Measurements from ENCODE around the gene OSBPL6. TPM values are rescaled to one million over a fixed set of nuclear protein-coding genes. Genes with fewer than 3 reads are reported as not detected.

The OSBPL6 gene
- total RNA-seq, 6 experiments from 2014 or later, result 2.4 to 4.1 (median 3.1) TPM

GRCh38 chr2:178246696-178247095 is 52.4 kb downstream of the OSBPL6 start:
- no peak for ATAC-seq
- WGBS (ENCODE audit: insufficient coverage, low coverage, low lambda C conversion rate, missing lambda C conversion rate), result 90% methylated on average over 2 of the region's 2 CpGs
- no peak overlapping the region for H3K27ac ChIP-seq
- H3K9me3 ChIP-seq, result no peaks in the 10 kb centered on the region
- DNase-seq, result no peak
- H3K27me3 ChIP-seq, result no peaks in the 10 kb centered on the region
- intact Hi-C loops (cut with DNase I), result no loop called here
- H3K4me3 ChIP-seq, result no peak overlapping the region
- no peak for TF ChIP-seq CTCF (IDR thresholded peaks at IDR 0.05)
- no peak for TF ChIP-seq POLR2A (IDR thresholded peaks at IDR 0.05)
- H3K4me1 ChIP-seq, result peaks cover 0 to 5% (median 0%) of the 10 kb centered on the region in 4 donors
- H3K36me3 ChIP-seq, result no peaks in the 10 kb centered on the region

GRCh38 chr2:178247250-178247649 is 52.9 kb downstream of the OSBPL6 start:
- ATAC-seq (no peak), DNase-seq (no peak)
- Histone ChIP-seq H3K4me3 (no peak overlapping the region), H3K9me3 (no peaks in the 10 kb centered on the region), H3K36me3 (no peaks in the 10 kb centered on the region), H3K27ac (no peak overlapping the region), H3K27me3 (no peaks in the 10 kb centered on the region), H3K4me1 (peaks cover 0 to 5% (median 0%) of the 10 kb centered on the region in 4 donors)
- WGBS (ENCODE audit: insufficient coverage, low coverage, low lambda C conversion rate, missing lambda C conversion rate), result 67% methylated on average over 1 of the region's 1 CpG
- TF ChIP-seq POLR2A (IDR thresholded peaks at IDR 0.05) (no peak), CTCF (IDR thresholded peaks at IDR 0.05) (no peak)
- intact Hi-C loops (cut with DNase I), result no loop called here

DNA sequence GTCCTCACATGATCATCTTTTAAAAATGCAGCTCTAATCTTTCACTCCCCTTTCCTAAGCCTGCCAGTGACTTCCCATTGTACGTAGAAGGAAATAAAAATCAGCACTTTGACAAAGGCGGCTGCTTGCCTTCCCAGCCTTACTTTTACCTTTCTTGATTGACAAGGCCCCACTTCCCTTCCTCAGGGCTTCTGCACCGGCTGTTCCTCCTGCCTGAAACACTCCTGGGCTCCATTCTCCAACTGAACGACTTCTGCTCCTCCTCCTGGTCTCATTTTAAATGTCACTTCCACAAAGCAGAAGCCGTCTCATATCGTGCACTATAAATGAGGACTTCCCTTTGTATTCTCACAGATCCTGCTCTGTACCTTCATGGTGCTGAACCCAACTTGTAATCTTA is 56.1 kb downstream of the OSBPL6 start:
- H3K4me3 ChIP-seq, result no peak overlapping the region
- no peak overlapping the region for H3K27ac ChIP-seq
- intact Hi-C loops (cut with DNase I), result no loop called here
- H3K4me1 ChIP-seq, result no peaks in the 10 kb centered on the region
- ATAC-seq, result peak in 1 of 4 donors; percentile 21
- no peak for DNase-seq
- H3K27me3 ChIP-seq, result no peaks in the 10 kb centered on the region
- TF ChIP-seq CTCF (IDR thresholded peaks at IDR 0.05) (no peak), POLR2A (IDR thresholded peaks at IDR 0.05) (no peak)
- H3K9me3 ChIP-seq, result no peaks in the 10 kb centered on the region
- 52% methylated on average over 6 of the region's 6 CpGs for WGBS (ENCODE audit: insufficient coverage, low coverage, low lambda C conversion rate, missing lambda C conversion rate)
- H3K36me3 ChIP-seq, result no peaks in the 10 kb centered on the region

DNA sequence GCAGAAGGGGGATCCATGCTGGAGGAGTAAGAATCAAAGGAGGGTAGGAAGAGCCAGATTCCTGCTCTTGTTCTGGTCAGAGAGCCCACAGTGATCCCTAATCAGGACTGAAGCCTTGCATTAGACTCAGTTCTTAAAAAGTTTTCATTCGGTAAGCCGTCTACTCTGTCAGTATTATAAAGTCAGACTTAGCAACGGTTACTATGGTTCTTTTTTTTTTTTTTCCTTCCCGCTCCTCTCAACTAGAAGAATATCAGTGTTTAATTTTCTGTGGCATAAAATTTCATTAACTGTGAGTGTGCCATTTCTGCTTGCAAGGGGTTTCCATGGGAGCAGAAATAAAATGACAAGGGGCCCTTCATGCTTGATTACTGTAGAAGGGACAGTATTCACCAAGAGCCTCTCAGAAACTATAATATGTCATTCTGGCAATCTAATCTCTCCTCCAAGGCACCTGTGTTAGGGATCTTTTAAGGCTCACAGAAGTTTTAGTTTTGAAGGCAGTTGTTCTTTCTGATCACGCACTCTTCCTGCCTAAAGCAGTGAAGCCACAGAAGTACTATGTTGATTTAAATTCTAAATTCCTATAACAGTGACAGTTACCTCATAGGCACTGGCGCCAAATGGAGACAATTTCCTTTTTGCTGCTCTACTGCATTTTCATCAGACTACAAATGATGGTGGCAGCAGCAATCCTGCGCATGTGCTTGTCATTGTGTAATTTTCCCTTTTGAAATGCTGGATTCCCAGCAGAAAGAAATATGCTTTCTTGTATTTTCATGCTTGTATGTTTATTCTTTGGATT is 57.0 kb downstream of the OSBPL6 start:
- no peak overlapping the region for H3K27ac ChIP-seq
- WGBS (ENCODE audit: insufficient coverage, low coverage, low lambda C conversion rate, missing lambda C conversion rate), result 82% methylated on average over 6 of the region's 7 CpGs
- ATAC-seq, result no peak

More for the DNA sequence above, 57.0 kb downstream of the OSBPL6 start:
- no peaks in the 10 kb centered on the region for H3K27me3 ChIP-seq
- H3K4me1 ChIP-seq, result no peaks in the 10 kb centered on the region
- DNase-seq, result no peak
- intact Hi-C loops (cut with DNase I), result no loop called here
- no peaks in the 10 kb centered on the region for H3K9me3 ChIP-seq
- H3K4me3 ChIP-seq, result no peak overlapping the region
- no peaks in the 10 kb centered on the region for H3K36me3 ChIP-seq
- TF ChIP-seq POLR2A (IDR thresholded peaks at IDR 0.05), result no peak
- no peak for TF ChIP-seq CTCF (IDR thresholded peaks at IDR 0.05)

Data from right lobe of liver (tissue), 6 donors.